ENCODE measurements around the gene LUC7L. TPM values are rescaled to one million over a fixed set of nuclear protein-coding genes. Genes with fewer than 3 reads are reported as not detected.

LUC7L gene
- total and polyA plus RNA-seq, 10 of the 15 experiments (the other 5 are each of a cell fraction or from before 2014, with no cell fraction given): 2.3 to 59.6 (median 44.1) TPM

DNA sequence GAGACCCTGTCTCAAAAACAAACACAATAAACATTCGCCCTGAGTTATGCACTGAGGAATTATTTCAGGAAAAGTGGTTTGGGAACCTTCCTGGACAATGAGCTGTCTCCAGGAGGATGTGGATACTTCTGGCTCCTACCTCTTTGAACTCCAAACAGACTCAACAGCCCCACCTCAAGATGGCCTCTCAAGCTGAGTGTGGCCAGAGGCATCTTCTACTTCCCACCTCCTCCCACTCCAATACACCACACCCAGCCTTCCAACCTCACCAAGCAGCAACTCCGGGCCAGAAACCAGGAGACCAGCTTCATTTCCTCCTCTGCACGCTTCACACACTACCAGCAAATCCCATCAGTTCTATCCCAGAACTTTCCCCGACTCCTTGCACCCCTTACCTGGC lies 37.4 kb downstream of the LUC7L start:
- Histone ChIP-seq H4K20me1 (ENCODE audit: control insufficient read depth, insufficient read depth) (no peaks in the 10 kb centered on the region), H3K4me3 (no peak overlapping the region), H2AFZ (ENCODE audit: control insufficient read depth, low read depth, low read length) (no peak overlapping the region), H3K4me2 (ENCODE audit: control insufficient read depth, insufficient read depth) (no peak overlapping the region), H3K79me2 (ENCODE audit: control insufficient read depth, insufficient read depth, low read length) (no peaks in the 10 kb centered on the region), H3K4me1 (ENCODE audit: control insufficient read depth, insufficient read depth, low read length) (no peaks in the 10 kb centered on the region), H3K9me3 (replicated peaks; ENCODE audit: control insufficient read depth, insufficient read depth, low read length) (no peaks in the 10 kb centered on the region), H3K9ac (ENCODE audit: control insufficient read depth, insufficient read depth, low read length) (no peak overlapping the region), H3K27ac (ENCODE audit: control insufficient read depth, insufficient read depth) (no peak overlapping the region), H3K36me3 (ENCODE audit: control insufficient read depth in 2 of 2, insufficient read depth in 2 of 2, low read length in 1 of 2) (peaks cover 18 to 30% of the 10 kb centered on the region in 2 experiments), H3K27me3 (replicated peaks in 1 of 2; ENCODE audit: control insufficient read depth in 2 of 2, insufficient read depth in 2 of 2, low read length in 1 of 2) (no peaks in the 10 kb centered on the region)
- ChIA-PET POLR2A (interaction anchor here (1.0 kb wide), 1 partner anchor 157 kb away, joined by 3 read pairs; no protein-coding TSS in a partner anchor), CTCF (interaction anchor here (0.6 to 0.8 kb wide), 2 partner anchors 9 to 37 kb away, joined by 3 read pairs; no protein-coding TSS in a partner anchor), RAD21 (ENCODE audit: unreplicated experiment) (interaction anchor here (1.3 kb wide), 1 partner anchor 36 kb away, joined by 3 read pairs; no protein-coding TSS in a partner anchor), SMC1A (ENCODE audit: uncharacterized antibody, unreplicated experiment) (interaction anchor here (0.9 kb wide), 1 partner anchor 37 kb away, joined by 3 read pairs; no protein-coding TSS in a partner anchor)
- in situ Hi-C loops (cut with MboI): no loop called here
- no peak for ATAC-seq
- WGBS (ENCODE audit: insufficient coverage, insufficient replicate concordance, low lambda C conversion rate, missing lambda C conversion rate): 85% methylated on average over 4 of the region's 4 CpGs
- no TSS peak for BruUV-seq (replicated peaks)
- TF ChIP-seq TBL1XR1 (IDR thresholded peaks at IDR 0.05; ENCODE audit: low read depth, low read length): no peak
- TF ChIP-seq, protein P1, sequence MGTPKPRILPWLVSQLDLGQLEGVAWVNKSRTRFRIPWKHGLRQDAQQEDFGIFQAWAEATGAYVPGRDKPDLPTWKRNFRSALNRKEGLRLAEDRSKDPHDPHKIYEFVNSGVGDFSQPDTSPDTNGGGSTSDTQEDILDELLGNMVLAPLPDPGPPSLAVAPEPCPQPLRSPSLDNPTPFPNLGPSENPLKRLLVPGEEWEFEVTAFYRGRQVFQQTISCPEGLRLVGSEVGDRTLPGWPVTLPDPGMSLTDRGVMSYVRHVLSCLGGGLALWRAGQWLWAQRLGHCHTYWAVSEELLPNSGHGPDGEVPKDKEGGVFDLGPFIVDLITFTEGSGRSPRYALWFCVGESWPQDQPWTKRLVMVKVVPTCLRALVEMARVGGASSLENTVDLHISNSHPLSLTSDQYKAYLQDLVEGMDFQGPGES (IDR thresholded peaks at IDR 0.05): no peak
- no peak for TF ChIP-seq TCF3 (IDR thresholded peaks at IDR 0.05; ENCODE audit: borderline replicate concordance, insufficient read depth, low read depth, low read length)
- no peak for TF ChIP-seq SREBF1 (IDR thresholded peaks at IDR 0.05; ENCODE audit: low read length)
- no peak for TF ChIP-seq NR2C1 (IDR thresholded peaks at IDR 0.05)
- no peak for TF ChIP-seq RBBP5 (conservative IDR thresholded peaks at IDR 0.05)
- TF ChIP-seq, protein P2, sequence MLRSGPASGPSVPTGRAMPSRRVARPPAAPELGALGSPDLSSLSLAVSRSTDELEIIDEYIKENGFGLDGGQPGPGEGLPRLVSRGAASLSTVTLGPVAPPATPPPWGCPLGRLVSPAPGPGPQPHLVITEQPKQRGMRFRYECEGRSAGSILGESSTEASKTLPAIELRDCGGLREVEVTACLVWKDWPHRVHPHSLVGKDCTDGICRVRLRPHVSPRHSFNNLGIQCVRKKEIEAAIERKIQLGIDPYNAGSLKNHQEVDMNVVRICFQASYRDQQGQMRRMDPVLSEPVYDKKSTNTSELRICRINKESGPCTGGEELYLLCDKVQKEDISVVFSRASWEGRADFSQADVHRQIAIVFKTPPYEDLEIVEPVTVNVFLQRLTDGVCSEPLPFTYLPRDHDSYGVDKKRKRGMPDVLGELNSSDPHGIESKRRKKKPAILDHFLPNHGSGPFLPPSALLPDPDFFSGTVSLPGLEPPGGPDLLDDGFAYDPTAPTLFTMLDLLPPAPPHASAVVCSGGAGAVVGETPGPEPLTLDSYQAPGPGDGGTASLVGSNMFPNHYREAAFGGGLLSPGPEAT (IDR thresholded peaks at IDR 0.05; ENCODE audit: low read depth): no peak
- no peak for DNase-seq (ENCODE audit: low read depth, low spot score)
- no peak for FAIRE-seq
- intact Hi-C loops (cut with micrococcal nuclease; ENCODE audit: unreplicated experiment): no loop called here
